A549 (cell line): ENCODE data around the gene KRTAP9-8. TPM values are rescaled to one million over a fixed set of nuclear protein-coding genes. Genes with fewer than 3 reads are reported as not detected.
A peak's percentile ranks its signal among the peaks of the same experiment; 100 is the strongest.
"Not testable (repeated sequence)": the region's sequence is repeated elsewhere in the genome, so short reads cannot be mapped to it uniquely, and the experiment has no call there.

Experiments used
- ATAC-seq, 2 experiments: fragments of 200-7000 bp in 1 of 2; fragments of >200 bp in 1 of 2; cut with Nextera tagmentation in 1 of 2; cut with Tn5 transposase in 1 of 2; 3 replicates each; pipeline versions ENCODE4 v1.8.0 to v1.9.1; 2018 to 2020; ENCODE audit warnings: mild to moderate bottlenecking in 1 of 2, moderate library complexity in 1 of 2
- CTCF ChIA-PET: fragments of 300-600 bp; sonication (Branson Sonifier 250); formaldehyde crosslinking; extraction: SDS; loops from one replicate; lab custom pipeline; 2021; ENCODE audit warnings: antibody characterized with exemption, inconsistent platforms; lab: Yijun Ruan, JAX
- POLR2A ChIA-PET: fragments of 350-600 bp; formaldehyde crosslinking; extraction: SDS; loops from one replicate; lab custom pipeline; 2021; ENCODE audit warnings: antibody characterized with exemption, inconsistent platforms; lab: Yijun Ruan, JAX
- DNase-seq, 2 experiments: peaks; one replicate each; pipeline versions ENCODE4 v3.0.0 to v3.0.0-alpha.2; 2011 to 2016; ENCODE audit warnings: low read depth in 1 of 2, low spot score in 1 of 2
- FAIRE-seq: peaks from 2 replicates; lab custom pipeline; 2011; peaks lifted over from hg19 to GRCh38; lab: Jason Lieb, UNC
- H3K27ac ChIP-seq, 2 experiments: fragments of >200 bp; sonication (Bioruptor Twin); formaldehyde crosslinking; 3 replicates each; pipeline ENCODE4 v1.5.1; 2016 to 2017
- H3K4me1 ChIP-seq: fragments of >200 bp; sonication (Bioruptor Twin); formaldehyde crosslinking; 3 replicates; pipeline ENCODE4 v1.6.1; 2016
- H3K4me2 ChIP-seq: fragments of >200 bp; sonication (Bioruptor Twin); formaldehyde crosslinking; 3 replicates; pipeline ENCODE4 v1.6.1; 2016
- H3K4me3 ChIP-seq: fragments of >200 bp; sonication (Bioruptor Twin); formaldehyde crosslinking; 3 replicates; pipeline ENCODE4 v1.5.1; 2016
- H3K9me3 ChIP-seq: fragments of >200 bp; sonication (Bioruptor Twin); formaldehyde crosslinking; 3 replicates; pipeline ENCODE4 v1.6.1; 2016
- BHLHE40 ChIP-seq: IDR thresholded peaks from 2 replicates; pipeline ENCODE4 v1.6.1; 2012; ENCODE audit warnings: low read depth, low read length, inconsistent platforms
- CBX8 ChIP-seq: fragments of 200-600 bp; sonication (generic); IDR thresholded peaks from 2 replicates; pipeline ENCODE4 v1.6.1; 2016
- EHF ChIP-seq: fragments of 250-450 bp; sonication (Bioruptor Pico); IDR thresholded peaks from 2 replicates; pipeline ENCODE4 v1.5.0; 2020; ENCODE audit warnings: mild to moderate bottlenecking
- FOSB ChIP-seq: fragments of 250-450 bp; sonication (Bioruptor Pico); IDR thresholded peaks from 2 replicates; pipeline ENCODE4 v1.5.0; 2020; ENCODE audit warnings: mild to moderate bottlenecking, moderate library complexity
- GATA3 ChIP-seq: IDR thresholded peaks from 2 replicates; pipeline ENCODE4 v1.6.1; 2012; ENCODE audit warnings: borderline replicate concordance
- HDAC2 ChIP-seq: fragments of 200-600 bp; sonication (generic); IDR thresholded peaks from 2 replicates; pipeline ENCODE4 v1.6.1; 2016
- HOXB5 ChIP-seq: fragments of 250-450 bp; sonication (Bioruptor Pico); IDR thresholded peaks from 2 replicates; pipeline ENCODE4 v1.5.0; 2020; ENCODE audit warnings: mild to moderate bottlenecking, moderate library complexity
- KDM1A ChIP-seq: fragments of 200-600 bp; sonication (generic); IDR thresholded peaks from 2 replicates; pipeline ENCODE4 v1.6.1; 2016; ENCODE audit warnings: low read depth, mild to moderate bottlenecking
- NPAS2 ChIP-seq: fragments of 250-450 bp; sonication (Bioruptor Pico); IDR thresholded peaks from 2 replicates; pipeline ENCODE4 v1.8.0; 2022; ENCODE audit warnings: mild to moderate bottlenecking, moderate library complexity, borderline replicate concordance
- NR3C1 ChIP-seq: fragments of >200 bp; sonication (Bioruptor Twin); formaldehyde crosslinking; IDR thresholded peaks from 3 replicates; pipeline ENCODE4 v1.6.1; 2017
- POLR2AphosphoS2 ChIP-seq: conservative IDR thresholded peaks from 2 replicates; pipeline ENCODE4 v1.6.1; 2012; ENCODE audit warnings: low read length, improper control_type of control experiment, inconsistent platforms
- RARB ChIP-seq: fragments of 250-450 bp; sonication (Bioruptor Pico); IDR thresholded peaks from 2 replicates; pipeline ENCODE4 v1.8.0; 2021; ENCODE audit warnings: mild to moderate bottlenecking, moderate library complexity
- RCOR1 ChIP-seq: fragments of 150-350 bp; IDR thresholded peaks from 2 replicates; pipeline ENCODE4 v1.6.1; 2014; ENCODE audit warnings: antibody characterized with exemption, low read length, low read depth
- RFX5 ChIP-seq: fragments of 450-650 bp; IDR thresholded peaks from 2 replicates; pipeline ENCODE4 v1.7.1; 2014; ENCODE audit warnings: antibody characterized with exemption, mild to moderate bottlenecking, moderate library complexity
- SREBF2 ChIP-seq: fragments of 450-650 bp; IDR thresholded peaks from 2 replicates; pipeline ENCODE4 v1.6.1; 2014; ENCODE audit warnings: mild to moderate bottlenecking, moderate library complexity
- TFCP2L1 ChIP-seq: fragments of 250-450 bp; sonication (Bioruptor Pico); IDR thresholded peaks from 2 replicates; pipeline ENCODE4 v1.5.0; 2021; ENCODE audit warnings: mild to moderate bottlenecking
- ZC3H11A ChIP-seq: fragments of 450-650 bp; IDR thresholded peaks from 2 replicates; pipeline ENCODE4 v1.6.1; 2014; ENCODE audit warnings: antibody characterized with exemption, mild to moderate bottlenecking
- WGBS: methylation state at CpG from one replicate; pipeline ENCODE4 v1.1.6; 2017; ENCODE audit errors: missing lambda C conversion rate; 5-methylcytosine and 5-hydroxymethylcytosine counted together
- polyA plus RNA-seq, 4 experiments: library from polyadenylated mRNA; depleted of rRNA in 3 of 4; stranded (reverse); fragments of >200 nt; fragmentation: RNase III in 1 of 4; extraction: RNeasy Plus Mini Kit Qiagen cat#74134 plus additional on column Dnase treatment in 1 of 4; gene quantifications; 2 replicates in 3 of 4; 3 replicates in 1 of 4; pipeline ENCODE4 v1.2.3, GENCODE V29; 2011 to 2017
- TF ChIP-seq, protein P1 (sequence below): fragments of >200 bp; sonication (Bioruptor Twin); formaldehyde crosslinking; IDR thresholded peaks from 2 replicates; pipeline ENCODE4 v1.6.1; 2016
- TF ChIP-seq, protein P2 (sequence below): fragments of 250-450 bp; sonication (Bioruptor Pico); IDR thresholded peaks from 2 replicates; pipeline ENCODE4 v1.5.0; 2021; ENCODE audit warnings: mild to moderate bottlenecking, moderate library complexity, borderline replicate concordance
- TF ChIP-seq, protein P3 (sequence below): fragments of 250-450 bp; sonication (Bioruptor Pico); IDR thresholded peaks from 2 replicates; pipeline ENCODE4 v1.5.0; 2020; ENCODE audit warnings: low read depth, mild to moderate bottlenecking, moderate library complexity

The KRTAP9-8 gene
- polyA plus RNA-seq, 2 of the 4 experiments (the other 2 are of a cell fraction) = not detected

DNA sequence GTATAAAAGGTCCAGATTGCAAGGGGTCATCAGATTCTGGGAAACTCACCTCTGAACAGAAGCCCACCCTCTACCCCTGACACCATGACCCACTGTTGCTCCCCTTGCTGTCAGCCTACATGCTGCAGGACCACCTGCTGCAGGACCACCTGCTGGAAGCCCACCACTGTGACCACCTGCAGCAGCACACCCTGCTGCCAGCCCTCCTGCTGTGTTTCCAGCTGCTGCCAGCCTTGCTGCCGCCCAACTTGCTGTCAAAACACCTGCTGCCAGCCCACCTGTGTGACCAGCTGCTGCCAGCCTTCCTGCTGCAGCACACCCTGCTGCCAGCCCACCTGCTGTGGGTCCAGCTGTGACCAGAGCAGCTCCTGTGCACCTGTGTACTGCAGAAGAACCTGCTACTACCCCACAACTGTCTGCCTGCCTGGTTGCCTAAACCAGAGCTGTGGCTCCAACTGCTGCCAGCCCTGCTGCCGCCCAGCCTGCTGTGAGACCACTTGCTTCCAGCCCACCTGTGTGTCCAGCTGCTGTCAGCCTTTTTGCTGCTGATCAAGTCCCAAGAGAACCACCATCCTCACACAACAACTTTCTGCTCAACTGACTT, 11.9 kb downstream of the KRTAP9-8 start, which contains the start of gene KRTAP9-4:
KRTAP9-4 (plus strand) TSS at position 51 of the 604 bp plus-strand sequence; CDS start at position 85, 34 bp downstream.
- FAIRE-seq = not testable (repeated sequence)

DNA sequence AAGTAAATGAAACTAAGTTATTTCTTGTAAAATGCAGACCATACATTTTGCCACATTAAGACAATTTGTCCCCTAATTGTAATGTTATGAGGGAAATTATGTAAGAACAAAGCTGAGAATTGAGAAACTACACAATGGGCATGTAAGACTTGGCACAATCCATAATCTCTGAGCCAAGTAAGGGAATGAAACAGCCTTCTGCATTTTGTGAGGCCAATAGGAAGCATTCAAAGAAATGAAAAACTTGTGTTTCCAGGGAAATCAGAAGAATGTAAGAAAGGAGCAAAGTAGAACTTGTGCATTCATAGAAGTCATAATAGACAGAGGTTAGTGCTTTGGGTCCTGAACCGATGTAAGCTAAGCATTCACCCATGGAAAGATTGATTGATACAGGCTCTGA, 13.5 kb downstream of the KRTAP9-8 start:
- no peak overlapping the region for H3K27ac ChIP-seq
- POLR2A ChIA-PET = no interaction called here
- no peak for FAIRE-seq
- no peak for TF ChIP-seq EHF
- TF ChIP-seq, protein P1, sequence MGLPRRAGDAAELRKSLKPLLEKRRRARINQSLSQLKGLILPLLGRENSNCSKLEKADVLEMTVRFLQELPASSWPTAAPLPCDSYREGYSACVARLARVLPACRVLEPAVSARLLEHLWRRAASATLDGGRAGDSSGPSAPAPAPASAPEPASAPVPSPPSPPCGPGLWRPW = no peak
- TF ChIP-seq, protein P2, sequence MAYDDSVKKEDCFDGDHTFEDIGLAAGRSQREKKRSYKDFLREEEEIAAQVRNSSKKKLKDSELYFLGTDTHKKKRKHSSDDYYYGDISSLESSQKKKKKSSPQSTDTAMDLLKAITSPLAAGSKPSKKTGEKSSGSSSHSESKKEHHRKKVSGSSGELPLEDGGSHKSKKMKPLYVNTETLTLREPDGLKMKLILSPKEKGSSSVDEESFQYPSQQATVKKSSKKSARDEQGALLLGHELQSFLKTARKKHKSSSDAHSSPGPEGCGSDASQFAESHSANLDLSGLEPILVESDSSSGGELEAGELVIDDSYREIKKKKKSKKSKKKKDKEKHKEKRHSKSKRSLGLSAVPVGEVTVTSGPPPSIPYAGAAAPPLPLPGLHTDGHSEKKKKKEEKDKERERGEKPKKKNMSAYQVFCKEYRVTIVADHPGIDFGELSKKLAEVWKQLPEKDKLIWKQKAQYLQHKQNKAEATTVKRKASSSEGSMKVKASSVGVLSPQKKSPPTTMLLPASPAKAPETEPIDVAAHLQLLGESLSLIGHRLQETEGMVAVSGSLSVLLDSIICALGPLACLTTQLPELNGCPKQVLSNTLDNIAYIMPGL = no peak
- no peak for TF ChIP-seq NR3C1
- TF ChIP-seq ZC3H11A = no peak
- no peak for TF ChIP-seq TFCP2L1 (CRISPR knock-in tag)
- TF ChIP-seq CBX8 = no peak
- no peak for TF ChIP-seq HOXB5 (CRISPR knock-in tag)
- TF ChIP-seq FOSB (CRISPR knock-in tag) = no peak
- TF ChIP-seq HDAC2 = no peak
- no peak for TF ChIP-seq RFX5
- no peak for TF ChIP-seq SREBF2
- TF ChIP-seq POLR2AphosphoS2 = no peak
- no peak for TF ChIP-seq RCOR1
- TF ChIP-seq RARB (CRISPR knock-in tag) = no peak
- TF ChIP-seq, protein P3, sequence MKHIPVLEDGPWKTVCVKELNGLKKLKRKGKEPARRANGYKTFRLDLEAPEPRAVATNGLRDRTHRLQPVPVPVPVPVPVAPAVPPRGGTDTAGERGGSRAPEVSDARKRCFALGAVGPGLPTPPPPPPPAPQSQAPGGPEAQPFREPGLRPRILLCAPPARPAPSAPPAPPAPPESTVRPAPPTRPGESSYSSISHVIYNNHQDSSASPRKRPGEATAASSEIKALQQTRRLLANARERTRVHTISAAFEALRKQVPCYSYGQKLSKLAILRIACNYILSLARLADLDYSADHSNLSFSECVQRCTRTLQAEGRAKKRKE (CRISPR knock-in tag) = no peak
- TF ChIP-seq NPAS2 = no peak
- TF ChIP-seq, all 56 proteins: peak for 0
- Histone ChIP-seq H3K9me3 (no peaks in the 10 kb centered on the region), H3K4me1 (no peaks in the 10 kb centered on the region), H3K4me3 (no peak overlapping the region), H3K4me2 (no peak overlapping the region)
- ATAC-seq = no peak
- no peak for DNase-seq
- 79% methylated on average over 1 of the region's 1 CpG for WGBS
- CTCF ChIA-PET = interaction anchor here (1.1 to 1.3 kb wide), 2 partner anchors 9 to 72 kb away, joined by 3 to 4 read pairs; no protein-coding TSS in a partner anchor

More for the DNA sequence above, 11.9 kb downstream of the KRTAP9-8 start, which contains the start of gene KRTAP9-4:
- CTCF ChIA-PET, H3K4me3 ChIP-seq, H3K9me3 ChIP-seq, DNase-seq, H3K27ac ChIP-seq, H3K4me1 ChIP-seq, POLR2A ChIA-PET, H3K4me2 ChIP-seq, ATAC-seq: not testable (repeated sequence)
- 38% methylated on average over 2 of the region's 2 CpGs for WGBS

DNA sequence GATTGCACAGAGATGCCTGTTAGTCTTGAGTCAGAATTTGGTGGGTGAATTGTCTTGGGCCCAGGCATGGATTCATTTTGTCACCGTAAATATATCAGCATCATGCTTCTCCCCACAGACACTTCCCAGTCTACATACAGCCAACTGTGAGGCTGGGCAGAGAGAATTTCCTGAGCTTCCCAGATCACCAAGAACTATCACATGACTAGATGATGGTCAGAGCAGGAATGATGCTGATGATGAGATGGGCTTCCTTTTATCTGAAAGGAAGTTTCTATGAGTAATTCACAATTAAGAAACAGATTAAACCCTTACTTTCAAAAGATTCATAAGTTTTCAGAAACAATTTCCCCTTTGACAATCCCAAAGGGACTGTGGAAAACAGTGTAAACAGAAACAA, 17.1 kb downstream of the KRTAP9-8 start:
- TF ChIP-seq BHLHE40 (no peak), KDM1A (no peak), GATA3 (no peak)
- H3K4me3 ChIP-seq = no peak overlapping the region
- WGBS = 71% methylated on average over 1 of the region's 1 CpG
- no peak for FAIRE-seq
- no peak for DNase-seq
- H3K4me2 ChIP-seq = no peak overlapping the region
- no peaks in the 10 kb centered on the region for H3K4me1 ChIP-seq
- H3K9me3 ChIP-seq = no peaks in the 10 kb centered on the region
- CTCF ChIA-PET = interaction anchor here (1.1 kb wide), 1 partner anchor 41 kb away, joined by 3 read pairs; no protein-coding TSS in a partner anchor
- H3K27ac ChIP-seq = no peak overlapping the region
- POLR2A ChIA-PET = no interaction called here
- peak in 1 of 2 experiments; percentile 13; a peak in 1 of 6 replicates for ATAC-seq

DNA sequence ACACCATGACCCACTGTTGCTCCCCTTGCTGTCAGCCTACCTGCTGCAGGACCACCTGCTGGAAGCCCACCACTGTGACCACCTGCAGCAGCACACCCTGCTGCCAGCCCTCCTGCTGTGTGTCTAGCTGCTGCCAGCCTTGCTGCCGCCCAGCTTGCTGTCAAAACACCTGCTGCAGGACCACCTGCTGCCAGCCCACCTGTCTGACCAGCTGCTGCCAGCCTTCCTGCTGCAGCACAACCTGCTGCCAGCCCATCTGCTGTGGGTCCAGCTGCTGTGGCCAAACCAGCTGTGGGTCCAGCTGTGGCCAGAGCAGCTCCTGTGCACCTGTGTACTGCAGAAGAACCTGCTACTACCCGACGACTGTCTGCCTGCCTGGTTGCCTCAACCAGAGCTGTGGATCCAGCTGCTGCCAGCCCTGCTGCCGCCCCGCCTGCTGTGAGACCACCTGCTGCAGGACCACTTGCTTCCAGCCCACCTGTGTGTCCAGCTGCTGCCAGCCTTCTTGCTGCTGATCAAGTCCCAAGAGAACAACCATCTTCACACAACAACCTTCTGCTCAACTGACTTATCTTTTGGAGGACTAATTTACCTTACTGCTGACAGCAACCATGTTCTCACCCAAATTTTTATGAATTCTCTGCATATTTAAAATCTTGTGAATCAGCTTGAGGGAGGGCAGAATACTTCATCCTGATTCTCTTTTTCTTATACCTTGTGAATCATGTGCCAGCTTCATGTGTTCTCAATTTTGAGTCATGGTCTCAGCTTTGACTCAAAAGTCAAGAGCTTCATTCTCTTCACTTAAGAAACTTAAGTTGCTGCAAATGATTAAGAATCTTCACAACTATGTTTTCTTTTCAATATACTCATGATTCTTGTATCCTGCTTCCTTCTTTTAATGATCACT, 17.8 kb downstream of the KRTAP9-8 start, which contains the start of gene KRTAP9-9:
KRTAP9-9 (plus strand) TSS at position 4 of the 910 bp plus-strand sequence.
- DNase-seq, H3K9me3 ChIP-seq, POLR2A ChIA-PET, H3K4me2 ChIP-seq, ATAC-seq, H3K4me3 ChIP-seq, CTCF ChIA-PET, H3K4me1 ChIP-seq, H3K27ac ChIP-seq: not testable (repeated sequence)
- FAIRE-seq = peak; percentile 32
- 41% methylated on average over 4 of the region's 5 CpGs for WGBS
